GM12874 (cell line): ENCODE results near the gene TOGARAM2.

Source experiments
- CTCF ChIP-seq: IDR thresholded peaks from 2 replicates; pipeline ENCODE4 v1.5.1; 2011; ENCODE audit warnings: low read depth, mild to moderate bottlenecking, control low read depth, low read length, moderate library complexity; ENCODE audit not compliant: insufficient read depth

TOGARAM2 gene

GRCh38 chr2:28977176-28977875 lies 3.8 kb upstream of the TOGARAM2 start:
- no peak for TF ChIP-seq CTCF

- TF ChIP-seq CTCF = no peak
Observed at GRCh38 chr2:28978606-28979005, 2.5 kb upstream of the TOGARAM2 start.

- no peak for TF ChIP-seq CTCF
Observed at GRCh38 chr2:28979041-28979440, 2.1 kb upstream of the TOGARAM2 start.

- TF ChIP-seq CTCF = no peak
Observed at GRCh38 chr2:28979576-28980366, 1.3 kb upstream of the TOGARAM2 start.

GRCh38 chr2:28980368-28981015 lies 606 bp upstream of the TOGARAM2 start:
- TF ChIP-seq CTCF = no peak

GRCh38 chr2:28981620-28982376 lies 700 bp downstream of the TOGARAM2 start:
- TF ChIP-seq CTCF = no peak
